OCI-LY1 (cell line): ENCODE measurements around the gene CHST15.

Experiments
- EZH2 ChIP-seq: fragments of 200-600 bp; sonication (generic), shearing (Covaris generic); IDR thresholded peaks from 2 replicates; pipeline ENCODE4 v1.8.0; 2017; ENCODE audit warnings: borderline replicate concordance, mixed run types, mild to moderate bottlenecking, antibody characterized with exemption, low read length, moderate library complexity, mixed read lengths
- TF ChIP-seq, protein P1 (sequence below): fragments of 200-600 bp; sonication (generic), shearing (Covaris generic); IDR thresholded peaks from 2 replicates; pipeline ENCODE4 v1.5.1; 2017; ENCODE audit warnings: mild to moderate bottlenecking, antibody characterized with exemption, low read length, moderate library complexity, mixed read lengths

DNA sequence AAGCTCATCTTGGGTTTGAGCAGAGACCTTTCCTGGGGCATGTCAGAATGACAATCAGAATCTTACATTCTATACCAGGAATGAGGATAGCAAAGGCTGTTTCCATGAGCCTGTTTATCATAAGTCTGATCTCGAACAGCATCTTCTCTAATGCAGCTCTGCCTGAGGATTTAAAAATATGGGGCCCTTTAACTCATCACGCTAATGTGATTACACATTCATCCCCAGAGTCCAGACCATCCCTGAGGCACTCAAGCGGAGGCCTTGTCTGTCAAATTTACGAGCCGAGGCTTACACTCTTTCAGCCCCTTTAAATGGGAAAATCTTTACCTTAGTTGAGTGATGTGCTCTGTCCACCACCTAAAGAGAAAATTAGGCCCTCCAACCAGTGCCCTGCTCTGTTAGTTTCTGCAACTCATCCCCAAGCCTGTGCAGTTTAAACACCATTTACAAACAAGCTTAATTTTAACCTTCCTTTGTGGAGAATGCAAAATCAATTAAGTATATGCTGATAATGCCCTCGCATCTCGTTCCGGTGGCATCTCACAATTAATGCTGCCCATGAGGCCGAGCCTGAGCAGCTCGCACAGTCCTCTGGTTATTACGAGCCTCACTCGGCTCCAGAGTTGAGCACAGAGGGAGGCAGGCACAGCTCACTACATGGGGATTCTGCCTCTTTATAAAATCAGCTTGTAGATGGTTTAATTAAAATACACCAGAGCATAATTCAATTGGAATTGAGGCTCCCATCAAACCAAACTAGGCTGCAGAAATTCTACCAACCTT is 16.0 kb downstream of the CHST15 start:
- TF ChIP-seq, protein P1, sequence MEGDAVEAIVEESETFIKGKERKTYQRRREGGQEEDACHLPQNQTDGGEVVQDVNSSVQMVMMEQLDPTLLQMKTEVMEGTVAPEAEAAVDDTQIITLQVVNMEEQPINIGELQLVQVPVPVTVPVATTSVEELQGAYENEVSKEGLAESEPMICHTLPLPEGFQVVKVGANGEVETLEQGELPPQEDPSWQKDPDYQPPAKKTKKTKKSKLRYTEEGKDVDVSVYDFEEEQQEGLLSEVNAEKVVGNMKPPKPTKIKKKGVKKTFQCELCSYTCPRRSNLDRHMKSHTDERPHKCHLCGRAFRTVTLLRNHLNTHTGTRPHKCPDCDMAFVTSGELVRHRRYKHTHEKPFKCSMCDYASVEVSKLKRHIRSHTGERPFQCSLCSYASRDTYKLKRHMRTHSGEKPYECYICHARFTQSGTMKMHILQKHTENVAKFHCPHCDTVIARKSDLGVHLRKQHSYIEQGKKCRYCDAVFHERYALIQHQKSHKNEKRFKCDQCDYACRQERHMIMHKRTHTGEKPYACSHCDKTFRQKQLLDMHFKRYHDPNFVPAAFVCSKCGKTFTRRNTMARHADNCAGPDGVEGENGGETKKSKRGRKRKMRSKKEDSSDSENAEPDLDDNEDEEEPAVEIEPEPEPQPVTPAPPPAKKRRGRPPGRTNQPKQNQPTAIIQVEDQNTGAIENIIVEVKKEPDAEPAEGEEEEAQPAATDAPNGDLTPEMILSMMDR = no peak
- no peak for TF ChIP-seq EZH2
